ENCODE results near the gene ACTR2. TPM values are rescaled to one million over a fixed set of nuclear protein-coding genes. Genes with fewer than 3 reads are reported as not detected.

The ACTR2 gene
- total and polyA plus RNA-seq, 8 donors: 19.8 to 115 (median 58.9) TPM

DNA sequence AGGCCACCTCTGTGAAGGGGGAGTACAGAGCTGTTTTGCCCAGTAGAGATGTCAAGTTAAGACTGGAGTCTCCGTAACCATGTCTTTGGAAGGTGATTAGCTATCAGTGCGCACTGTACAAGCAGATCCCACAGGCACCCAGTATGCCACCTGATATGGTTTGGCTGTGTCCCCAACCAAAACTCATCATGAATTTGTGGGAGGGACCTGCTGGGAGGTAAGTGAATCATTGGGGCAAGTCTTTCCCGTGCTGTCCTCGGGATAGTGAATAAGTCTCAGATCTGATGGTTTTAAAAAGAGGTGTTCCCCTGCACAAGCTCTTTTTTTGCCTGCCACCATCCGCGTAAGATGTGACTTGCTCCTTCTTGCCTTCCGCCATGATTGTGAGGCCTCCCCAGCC, 90.2 kb downstream of the ACTR2 start:
- 97 to 99% methylated on average over 7 of the region's 7 CpGs for WGBS, 2 donors
- intact Hi-C loops (cut with DNase I): no loop called here
- H3K27me3 ChIP-seq: no peaks in the 10 kb centered on the region
- H3K9me3 ChIP-seq: no peaks in the 10 kb centered on the region
- H3K27ac ChIP-seq: no peak overlapping the region
- FAIRE-seq (no peak), DNase-seq (no peak), ATAC-seq (no peak)
- TF ChIP-seq, protein P1, sequence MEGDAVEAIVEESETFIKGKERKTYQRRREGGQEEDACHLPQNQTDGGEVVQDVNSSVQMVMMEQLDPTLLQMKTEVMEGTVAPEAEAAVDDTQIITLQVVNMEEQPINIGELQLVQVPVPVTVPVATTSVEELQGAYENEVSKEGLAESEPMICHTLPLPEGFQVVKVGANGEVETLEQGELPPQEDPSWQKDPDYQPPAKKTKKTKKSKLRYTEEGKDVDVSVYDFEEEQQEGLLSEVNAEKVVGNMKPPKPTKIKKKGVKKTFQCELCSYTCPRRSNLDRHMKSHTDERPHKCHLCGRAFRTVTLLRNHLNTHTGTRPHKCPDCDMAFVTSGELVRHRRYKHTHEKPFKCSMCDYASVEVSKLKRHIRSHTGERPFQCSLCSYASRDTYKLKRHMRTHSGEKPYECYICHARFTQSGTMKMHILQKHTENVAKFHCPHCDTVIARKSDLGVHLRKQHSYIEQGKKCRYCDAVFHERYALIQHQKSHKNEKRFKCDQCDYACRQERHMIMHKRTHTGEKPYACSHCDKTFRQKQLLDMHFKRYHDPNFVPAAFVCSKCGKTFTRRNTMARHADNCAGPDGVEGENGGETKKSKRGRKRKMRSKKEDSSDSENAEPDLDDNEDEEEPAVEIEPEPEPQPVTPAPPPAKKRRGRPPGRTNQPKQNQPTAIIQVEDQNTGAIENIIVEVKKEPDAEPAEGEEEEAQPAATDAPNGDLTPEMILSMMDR (IDR thresholded peaks at IDR 0.05): no peak
- H3K36me3 ChIP-seq: peaks cover 0 to 20% (median 6%) of the 10 kb centered on the region in 3 donors
- no peaks in the 10 kb centered on the region for H3K4me1 ChIP-seq
- H3K4me3 ChIP-seq: no peak overlapping the region

DNA sequence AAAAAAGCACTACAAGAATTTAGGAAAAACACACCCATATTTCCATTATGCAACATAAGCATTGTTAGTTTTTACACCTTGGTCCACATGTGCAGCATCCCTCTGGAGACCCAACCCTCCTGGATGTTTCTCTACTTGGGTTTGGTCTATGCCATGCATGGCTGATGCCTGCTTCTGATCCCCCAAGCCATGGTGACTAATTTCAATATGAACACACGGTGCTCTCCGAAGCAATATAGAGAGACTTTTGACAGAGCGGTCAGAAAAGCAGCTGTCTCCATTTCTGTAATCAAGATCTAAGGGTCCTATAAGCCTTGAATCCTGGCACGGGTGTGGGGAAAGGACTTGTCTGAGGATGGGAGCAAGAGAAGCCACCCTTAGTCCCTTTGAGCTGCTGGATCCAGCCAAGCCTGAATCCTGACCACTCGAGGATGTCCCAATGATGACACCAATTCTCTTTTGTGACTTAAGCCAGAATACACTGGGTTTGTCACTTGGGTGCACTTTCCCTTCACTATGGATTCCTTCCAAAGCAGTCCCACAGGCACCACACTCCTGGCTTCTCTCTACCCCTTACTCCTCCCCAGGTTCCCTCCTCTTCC, 91.5 kb downstream of the ACTR2 start:
- Histone ChIP-seq H3K27me3 (no peaks in the 10 kb centered on the region), H3K4me1 (no peaks in the 10 kb centered on the region), H3K36me3 (peaks cover 0 to 9% (median 0%) of the 10 kb centered on the region in 3 donors), H3K9me3 (no peaks in the 10 kb centered on the region), H3K4me3 (no peak overlapping the region), H3K27ac (no peak overlapping the region)
- DNase-seq (no peak), FAIRE-seq (no peak), ATAC-seq (no peak)
- 78 to 94% methylated on average over 5 of the region's 5 CpGs for WGBS, 2 donors
- intact Hi-C loops (cut with DNase I): no loop called here
- TF ChIP-seq, protein P1 (IDR thresholded peaks at IDR 0.05): no peak

DNA sequence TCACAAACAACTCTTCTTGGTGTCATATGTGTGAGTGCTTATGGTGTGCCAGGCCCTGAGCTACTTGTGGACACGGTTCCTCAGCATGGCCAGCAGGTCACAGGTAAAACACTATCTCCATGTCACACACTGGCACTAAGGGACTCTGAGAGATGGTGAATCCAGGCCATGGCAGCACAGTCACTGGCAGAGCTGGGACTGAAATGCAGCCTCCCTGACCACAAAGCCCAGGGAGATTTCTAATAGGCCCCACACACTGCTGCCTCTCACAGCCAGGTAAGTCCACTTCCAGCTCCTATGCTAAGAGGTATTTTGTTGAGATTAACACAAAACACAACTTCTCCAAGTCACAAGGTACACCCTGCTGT, 92.0 kb downstream of the ACTR2 start:
- intact Hi-C loops (cut with DNase I): no loop called here
- ATAC-seq: no peak
- FAIRE-seq: no peak
- H3K27ac ChIP-seq: no peak overlapping the region
- H3K9me3 ChIP-seq: no peaks in the 10 kb centered on the region
- peaks cover 0 to 4% (median 0%) of the 10 kb centered on the region in 3 donors for H3K36me3 ChIP-seq
- 98 to 100% methylated on average over 1 of the region's 1 CpG for WGBS, 2 donors
- H3K4me3 ChIP-seq: no peak overlapping the region
- H3K27me3 ChIP-seq: no peaks in the 10 kb centered on the region
- DNase-seq: no peak
- no peaks in the 10 kb centered on the region for H3K4me1 ChIP-seq
- TF ChIP-seq, protein P1 (IDR thresholded peaks at IDR 0.05): no peak

DNA sequence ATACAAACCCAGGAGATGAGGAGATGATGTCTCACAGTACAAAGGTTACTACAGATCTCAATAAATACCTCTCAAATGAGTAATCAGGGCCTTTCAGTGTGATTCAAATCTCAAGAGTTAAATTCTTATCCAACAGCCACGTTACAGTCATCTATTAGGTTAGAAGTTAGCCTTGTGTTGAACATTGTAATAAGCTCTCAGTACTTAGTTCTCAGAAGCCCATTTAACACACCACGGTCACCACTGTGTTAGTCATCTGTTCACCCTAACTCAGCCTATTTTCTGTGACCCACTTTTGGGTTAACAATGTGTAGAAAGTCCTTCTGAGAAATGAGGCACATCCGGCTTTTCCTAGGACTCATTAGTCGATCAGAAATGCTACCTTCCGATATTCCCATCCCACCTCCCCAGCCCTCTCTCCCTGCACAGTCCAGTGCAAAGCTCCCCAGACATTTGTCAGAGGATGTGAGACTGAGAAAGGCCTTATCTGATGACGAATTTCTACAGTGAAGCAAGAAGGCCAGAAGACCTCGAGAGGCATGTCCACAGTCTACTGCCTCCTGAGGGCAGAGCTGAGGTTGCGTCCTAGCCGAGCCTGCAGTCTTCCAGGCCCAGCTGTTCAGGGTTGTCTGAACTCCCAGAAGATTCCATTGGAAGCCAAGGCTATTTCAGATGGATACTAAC, 92.6 kb downstream of the ACTR2 start:
- DNase-seq (no peak), ATAC-seq (peak; percentile 40 to 78 (median 60)), FAIRE-seq (no peak)
- Histone ChIP-seq H3K27ac (peak overlapping the region in 1 of 4 donors; percentile 8), H3K27me3 (no peaks in the 10 kb centered on the region), H3K36me3 (no peaks in the 10 kb centered on the region), H3K4me3 (no peak overlapping the region), H3K4me1 (no peaks in the 10 kb centered on the region), H3K9me3 (no peaks in the 10 kb centered on the region)
- intact Hi-C loops (cut with DNase I): no loop called here
- TF ChIP-seq, protein P1 (IDR thresholded peaks at IDR 0.05): no peak
- WGBS, 2 donors: 79 to 80% methylated on average over 9 of the region's 9 CpGs

Other genes with a start within 250 kb of the ACTR2 start
- gene SLC1A4, start 238.4 kb upstream of the ACTR2 start, total RNA-seq: 10 to 100 TPM; 18.4 to 72.7 (median 27.4) TPM
- gene SLC1A4, start 238.4 kb upstream of the ACTR2 start, polyA plus RNA-seq: 10 to 100 TPM; 10.9 to 13.0 TPM
- gene CEP68, start 171.4 kb upstream of the ACTR2 start, total RNA-seq: 10 to 100 TPM in 4 of 6 donors, 1 to 10 TPM in 2; 4.4 to 13.2 (median 10.7) TPM
- 1 to 10 TPM; 4.8 to 7.0 TPM for gene CEP68, start 171.4 kb upstream of the ACTR2 start, polyA plus RNA-seq
- 10 to 100 TPM; 47.3 to 84.0 (median 69.4) TPM for gene RAB1A, start 97.7 kb upstream of the ACTR2 start, total RNA-seq
- gene RAB1A, start 97.7 kb upstream of the ACTR2 start, polyA plus RNA-seq: 10 to 100 TPM; 43.1 to 70.4 TPM
- 10 to 100 TPM; 13.8 to 20.0 (median 16.3) TPM for gene SPRED2, start 204.8 kb downstream of the ACTR2 start, total RNA-seq
- 10 to 100 TPM in 1 of 2 donors, 1 to 10 TPM in 1; 6.2 to 12.2 TPM for gene SPRED2, start 204.8 kb downstream of the ACTR2 start, polyA plus RNA-seq